ENCODE data around the gene ABHD8. TPM values are rescaled to one million over a fixed set of nuclear protein-coding genes. Genes with fewer than 3 reads are reported as not detected.

ABHD8 gene
- total RNA-seq, 1 donor from 2014 or later: 8.5 TPM

GRCh38 chr19:17332360-17332676 lies 29.1 kb upstream of the ABHD8 start:
- peaks cover 2% of the 10 kb centered on the region for H3K27me3 Mint-ChIP-seq (ENCODE audit: low read depth, unreplicated experiment)
- H4K20me1 ChIP-seq (ENCODE audit: insufficient read depth, low read length): peaks cover 2% of the 10 kb centered on the region
- H2AFZ ChIP-seq (ENCODE audit: low read depth, low read length): no peak overlapping the region
- DNase-seq (ENCODE audit: low read depth) (no peak), FAIRE-seq (no peak)
- H3K27ac ChIP-seq (ENCODE audit: low read depth, low read length): no peak overlapping the region
- H3K36me3 ChIP-seq (ENCODE audit: insufficient read depth, low read length): no peaks in the 10 kb centered on the region
- H3K27ac Mint-ChIP-seq (ENCODE audit: unreplicated experiment): no peak overlapping the region
- peaks cover 7% of the 10 kb centered on the region for H3K36me3 Mint-ChIP-seq (ENCODE audit: low read depth, unreplicated experiment)
- no peaks in the 10 kb centered on the region for H3K27me3 ChIP-seq (ENCODE audit: insufficient read depth, low read length)
- H3K9ac ChIP-seq (ENCODE audit: low read length): no peak overlapping the region
- no peak overlapping the region for H3K4me2 ChIP-seq (ENCODE audit: low read length)
- H3K4me1 Mint-ChIP-seq (ENCODE audit: low read depth, unreplicated experiment): peaks cover 3% of the 10 kb centered on the region
- peaks cover 8% of the 10 kb centered on the region for H3K4me1 ChIP-seq (ENCODE audit: insufficient read depth, low read length)
- TF ChIP-seq EZH2 (IDR thresholded peaks at IDR 0.05; ENCODE audit: insufficient read depth, low read length): no peak
- no peak for TF ChIP-seq CTCF (IDR thresholded peaks at IDR 0.05; ENCODE audit: insufficient read depth, low read depth, low read length)
- H3K4me3 ChIP-seq (ENCODE audit: insufficient read depth, low read depth, low read length): no peak overlapping the region
- no peaks in the 10 kb centered on the region for H3K79me2 ChIP-seq (ENCODE audit: insufficient read depth, low read length)
- no peaks in the 10 kb centered on the region for H3K9me3 ChIP-seq (ENCODE audit: insufficient read depth, low read depth, low read length)
- no peaks in the 10 kb centered on the region for H3K9me3 Mint-ChIP-seq (ENCODE audit: unreplicated experiment)
- no peak overlapping the region for H3K4me3 Mint-ChIP-seq (ENCODE audit: unreplicated experiment)

DNA sequence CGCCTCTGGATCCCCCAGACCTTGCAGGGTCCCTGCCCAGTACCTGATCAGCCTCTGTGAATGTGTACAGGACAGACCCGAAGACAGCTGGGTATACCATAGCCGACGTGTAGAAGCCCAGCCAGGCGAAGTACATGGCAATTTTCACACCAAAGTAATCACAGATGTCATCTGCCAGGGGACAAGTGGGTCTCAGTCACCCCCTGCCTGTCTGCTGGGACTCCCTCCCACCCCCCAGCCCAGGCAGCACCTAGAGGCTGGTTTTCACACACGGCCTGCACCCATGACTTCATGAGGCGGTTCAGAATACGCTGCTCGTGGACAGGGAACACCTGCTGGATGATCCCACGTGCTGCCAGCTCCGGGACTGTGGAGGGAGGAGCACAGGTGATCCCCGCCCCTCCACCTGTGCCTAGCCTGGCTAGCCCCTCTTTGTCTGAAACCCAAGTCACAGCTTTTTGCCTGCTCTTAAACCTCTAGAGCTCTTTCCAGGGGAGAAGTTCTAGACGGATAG lies 27.9 kb upstream of the ABHD8 start:
- H3K4me3 Mint-ChIP-seq (ENCODE audit: unreplicated experiment): no peak overlapping the region
- Histone ChIP-seq H3K79me2 (ENCODE audit: insufficient read depth, low read length) (no peaks in the 10 kb centered on the region), H3K36me3 (ENCODE audit: insufficient read depth, low read length) (no peaks in the 10 kb centered on the region), H3K27me3 (ENCODE audit: insufficient read depth, low read length) (no peaks in the 10 kb centered on the region), H3K4me3 (ENCODE audit: insufficient read depth, low read depth, low read length) (no peak overlapping the region), H3K4me2 (ENCODE audit: low read length) (no peak overlapping the region), H4K20me1 (ENCODE audit: insufficient read depth, low read length) (peaks cover 2% of the 10 kb centered on the region), H3K9me3 (ENCODE audit: insufficient read depth, low read depth, low read length) (no peaks in the 10 kb centered on the region), H2AFZ (ENCODE audit: low read depth, low read length) (no peak overlapping the region), H3K27ac (ENCODE audit: low read depth, low read length) (no peak overlapping the region), H3K9ac (ENCODE audit: low read length) (no peak overlapping the region), H3K4me1 (ENCODE audit: insufficient read depth, low read length) (peaks cover 8% of the 10 kb centered on the region)
- FAIRE-seq (no peak), DNase-seq (ENCODE audit: low read depth) (no peak)
- H3K4me1 Mint-ChIP-seq (ENCODE audit: low read depth, unreplicated experiment): peaks cover 9% of the 10 kb centered on the region
- peaks cover 7% of the 10 kb centered on the region for H3K36me3 Mint-ChIP-seq (ENCODE audit: low read depth, unreplicated experiment)
- H3K27me3 Mint-ChIP-seq (ENCODE audit: low read depth, unreplicated experiment): peaks cover 2% of the 10 kb centered on the region
- no peak overlapping the region for H3K27ac Mint-ChIP-seq (ENCODE audit: unreplicated experiment)
- no peaks in the 10 kb centered on the region for H3K9me3 Mint-ChIP-seq (ENCODE audit: unreplicated experiment)
- TF ChIP-seq EZH2 (IDR thresholded peaks at IDR 0.05; ENCODE audit: insufficient read depth, low read length) (no peak), CTCF (IDR thresholded peaks at IDR 0.05; ENCODE audit: insufficient read depth, low read depth, low read length) (no peak)

DNA sequence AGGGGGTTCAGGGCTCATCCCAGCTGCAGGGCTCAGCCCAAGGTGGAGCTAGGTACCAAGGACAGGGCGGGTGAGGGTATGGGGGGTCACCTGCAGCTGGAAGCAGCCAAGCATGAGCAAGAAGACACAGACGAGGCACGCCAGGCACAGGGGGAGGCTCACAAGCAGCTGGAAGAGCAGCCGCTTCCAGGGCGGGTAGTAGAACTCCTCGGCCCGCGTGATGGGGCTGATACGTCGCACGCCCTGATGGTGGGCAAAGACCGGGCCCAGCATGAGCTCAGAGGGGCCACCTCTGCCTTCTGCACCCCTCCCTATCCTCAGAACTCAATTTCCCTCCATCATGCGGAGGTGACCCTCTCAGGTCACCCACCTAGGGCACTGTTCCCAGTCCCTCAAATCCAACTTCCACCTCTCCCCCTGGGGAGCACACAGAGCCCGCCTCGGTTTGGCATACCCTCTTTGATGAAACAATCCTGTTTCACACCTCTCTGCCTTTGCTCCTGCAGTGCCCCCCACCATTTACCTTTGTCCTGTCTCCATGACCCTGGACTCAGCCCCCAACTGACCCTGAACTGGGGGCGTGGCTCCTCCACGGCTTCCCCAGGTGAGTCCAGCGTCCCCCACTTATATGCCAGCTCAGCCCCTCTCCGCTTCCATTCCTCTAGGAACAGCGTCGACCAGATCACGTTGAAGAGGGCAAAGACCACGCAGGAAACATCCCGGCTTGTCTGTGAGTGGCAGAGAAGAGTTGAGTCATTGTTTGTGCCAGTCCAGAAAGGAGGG lies 27.2 kb upstream of the ABHD8 start:
- no peaks in the 10 kb centered on the region for H3K36me3 ChIP-seq (ENCODE audit: insufficient read depth, low read length)
- H3K4me3 Mint-ChIP-seq (ENCODE audit: unreplicated experiment): no peak overlapping the region

More for the DNA sequence above, 27.2 kb upstream of the ABHD8 start:
- no peak overlapping the region for H3K27ac ChIP-seq (ENCODE audit: low read depth, low read length)
- H3K4me3 ChIP-seq (ENCODE audit: insufficient read depth, low read depth, low read length): no peak overlapping the region
- TF ChIP-seq EZH2 (IDR thresholded peaks at IDR 0.05; ENCODE audit: insufficient read depth, low read length) (no peak), CTCF (IDR thresholded peaks at IDR 0.05; ENCODE audit: insufficient read depth, low read depth, low read length) (no peak)
- DNase-seq (ENCODE audit: low read depth): no peak
- Mint-ChIP-seq H3K9me3 (ENCODE audit: unreplicated experiment) (no peaks in the 10 kb centered on the region), H3K27ac (ENCODE audit: unreplicated experiment) (no peak overlapping the region), H3K27me3 (ENCODE audit: low read depth, unreplicated experiment) (peaks cover 2% of the 10 kb centered on the region), H3K36me3 (ENCODE audit: low read depth, unreplicated experiment) (peaks cover 7% of the 10 kb centered on the region), H3K4me1 (ENCODE audit: low read depth, unreplicated experiment) (peaks cover 9% of the 10 kb centered on the region)
- peaks cover 11% of the 10 kb centered on the region for H3K4me1 ChIP-seq (ENCODE audit: insufficient read depth, low read length)
- no peaks in the 10 kb centered on the region for H3K27me3 ChIP-seq (ENCODE audit: insufficient read depth, low read length)
- H3K9ac ChIP-seq (ENCODE audit: low read length): no peak overlapping the region
- H3K9me3 ChIP-seq (ENCODE audit: insufficient read depth, low read depth, low read length): no peaks in the 10 kb centered on the region
- H4K20me1 ChIP-seq (ENCODE audit: insufficient read depth, low read length): peaks cover 2% of the 10 kb centered on the region
- FAIRE-seq: no peak
- H2AFZ ChIP-seq (ENCODE audit: low read depth, low read length): no peak overlapping the region
- no peaks in the 10 kb centered on the region for H3K79me2 ChIP-seq (ENCODE audit: insufficient read depth, low read length)
- no peak overlapping the region for H3K4me2 ChIP-seq (ENCODE audit: low read length)

Measured in astrocyte (in vitro differentiated cells and primary cell).